Umbilical cord (tissue), 2 donors: ENCODE data around the gene HSP90B1. TPM values are rescaled to one million over a fixed set of nuclear protein-coding genes. Genes with fewer than 3 reads are reported as not detected.

Experiments
- DNase-seq: peaks from one replicate; pipeline ENCODE4 v3.0.0-alpha.2; 2015; ENCODE audit warnings: low spot score
- total RNA-seq: library from RNA; depleted of rRNA; stranded (reverse); fragments of >200 nt; gene quantifications from one replicate; pipeline ENCODE4 v1.2.3, GENCODE V29; 2014; ENCODE audit warnings: low replicate concordance; ENCODE audit not compliant: insufficient read depth

Gene HSP90B1
- total RNA-seq, 1 donor from 2014 or later, result 387 TPM

GRCh38 chr12:103969391-103969790 lies 39.2 kb downstream of the HSP90B1 start:
- DNase-seq, result no peak

GRCh38 chr12:103973909-103974308 lies 43.7 kb downstream of the HSP90B1 start:
- DNase-seq, result no peak

GRCh38 chr12:103975368-103975767 lies 45.2 kb downstream of the HSP90B1 start:
- no peak for DNase-seq

GRCh38 chr12:103978384-103978982 lies 48.3 kb downstream of the HSP90B1 start:
- DNase-seq, result no peak

GRCh38 chr12:103986829-103987228 lies 56.6 kb downstream of the HSP90B1 start:
- DNase-seq, result no peak

- DNase-seq, result no peak
Observed at GRCh38 chr12:103994235-103994634, 64.0 kb downstream of the HSP90B1 start.

GRCh38 chr12:103996595-103996994 lies 66.4 kb downstream of the HSP90B1 start:
- no peak for DNase-seq

GRCh38 chr12:103997286-103997900 lies 67.2 kb downstream of the HSP90B1 start:
- no peak for DNase-seq

Other genes with a start within 250 kb of the HSP90B1 start
- 40.2 TPM for gene NT5DC3, start 89.2 kb upstream of the HSP90B1 start, total RNA-seq
- gene TDG, start 35.5 kb downstream of the HSP90B1 start, total RNA-seq, result 36.4 TPM
- gene GLT8D2, start 119.8 kb downstream of the HSP90B1 start, total RNA-seq, result 56.1 TPM
- 55.6 TPM for gene HCFC2, start 134.1 kb downstream of the HSP90B1 start, total RNA-seq
- 49.6 TPM for gene NFYB, start 207.8 kb downstream of the HSP90B1 start, total RNA-seq